CD4-positive, alpha-beta T cell treated with Interferon gamma for 1 hour (primary cell): Measurements from ENCODE around the gene C16orf74.

Experiments used
- DNase-seq: peaks from one replicate; pipeline ENCODE4 v3.0.0-alpha.2; 2020

Gene C16orf74

GRCh38 chr16:85689950-85690320 lies 61.0 kb downstream of the C16orf74 start:
- no peak for DNase-seq

GRCh38 chr16:85689285-85689949 lies 61.5 kb downstream of the C16orf74 start:
- no peak for DNase-seq

- peak; percentile 94 for DNase-seq
These were observed 62.2 kb downstream of the C16orf74 start, which contains the start of gene GINS2 for GRCh38 chr16:85688586-85689284. Gene GINS2, minus strand, starts transcription at chr16:85688954. Its CDS starts 56 bp downstream, at chr16:85688898.

- no peak for DNase-seq
These were observed 63.0 kb downstream of the C16orf74 start for GRCh38 chr16:85687651-85688471.

- DNase-seq = no peak
These were observed 63.8 kb downstream of the C16orf74 start for GRCh38 chr16:85686912-85687591.

GRCh38 chr16:85685251-85685650 lies 65.6 kb downstream of the C16orf74 start:
- DNase-seq = no peak

- no peak for DNase-seq
These were observed 67.5 kb downstream of the C16orf74 start for GRCh38 chr16:85683363-85683762.

GRCh38 chr16:85682516-85682915 lies 68.4 kb downstream of the C16orf74 start:
- no peak for DNase-seq

- no peak for DNase-seq
These were observed 69.6 kb downstream of the C16orf74 start for GRCh38 chr16:85681255-85681654.

GRCh38 chr16:85680352-85680944 lies 70.4 kb downstream of the C16orf74 start:
- no peak for DNase-seq

- DNase-seq = no peak
These were observed 71.0 kb downstream of the C16orf74 start for GRCh38 chr16:85679870-85680269.

- DNase-seq = no peak
These were observed 72.1 kb downstream of the C16orf74 start for GRCh38 chr16:85678821-85679220.

GRCh38 chr16:85678016-85678415 lies 72.9 kb downstream of the C16orf74 start:
- DNase-seq = no peak

GRCh38 chr16:85677383-85677967 lies 73.4 kb downstream of the C16orf74 start:
- DNase-seq = no peak

GRCh38 chr16:85676466-85676865 lies 74.4 kb downstream of the C16orf74 start:
- DNase-seq = no peak

- no peak for DNase-seq
These were observed 75.5 kb downstream of the C16orf74 start for GRCh38 chr16:85675251-85675874.

GRCh38 chr16:85674828-85675227 lies 76.1 kb downstream of the C16orf74 start:
- DNase-seq = no peak

GRCh38 chr16:85674418-85674755 lies 76.5 kb downstream of the C16orf74 start:
- DNase-seq = no peak

GRCh38 chr16:85673529-85674417 lies 77.1 kb downstream of the C16orf74 start:
- no peak for DNase-seq

- no peak for DNase-seq
These were observed 80.1 kb downstream of the C16orf74 start for GRCh38 chr16:85670840-85671239.
